SJSA1 (cell line): ENCODE data around the gene IFNA1. TPM values are rescaled to one million over a fixed set of nuclear protein-coding genes. Genes with fewer than 3 reads are reported as not detected.
"Not testable (repeated sequence)": the region's sequence is repeated elsewhere in the genome, so short reads cannot be mapped to it uniquely, and the experiment has no call there.

Experiments used
- DNase-seq, 2 experiments: peaks; one replicate each; pipeline ENCODE4 v3.0.0-alpha.2; 2015 to 2020; ENCODE audit warnings: low spot score in 2 of 2, low read depth in 1 of 2
- H3K27ac ChIP-seq: fragments of 250-450 bp; sonication (Bioruptor Pico); 2 replicates; pipeline ENCODE4 v1.5.1; 2020; ENCODE audit warnings: mild to moderate bottlenecking, moderate library complexity
- H3K27me3 ChIP-seq: fragments of 250-450 bp; sonication (Bioruptor Pico); replicated peaks from 2 replicates; pipeline ENCODE4 v1.5.1; 2020; ENCODE audit warnings: mild to moderate bottlenecking, moderate library complexity
- H3K36me3 ChIP-seq: fragments of 250-450 bp; sonication (Bioruptor Pico); 2 replicates; pipeline ENCODE4 v1.5.1; 2020; ENCODE audit warnings: mild to moderate bottlenecking
- H3K4me1 ChIP-seq: fragments of 250-450 bp; sonication (Bioruptor Pico); replicated peaks from 2 replicates; pipeline ENCODE4 v1.6.1; 2021; ENCODE audit warnings: mild to moderate bottlenecking
- H3K4me3 ChIP-seq: fragments of 250-450 bp; sonication (Bioruptor Pico); 2 replicates; pipeline ENCODE4 v1.5.1; 2020; ENCODE audit warnings: mild to moderate bottlenecking
- H3K9me3 ChIP-seq: fragments of 250-450 bp; sonication (Bioruptor Pico); replicated peaks from 2 replicates; pipeline ENCODE4 v1.5.1; 2020; ENCODE audit warnings: mild to moderate bottlenecking
- total RNA-seq: library from RNA; depleted of rRNA; stranded (reverse); fragments of >200 nt; shearing (Covaris generic); gene quantifications from 2 replicates; pipeline ENCODE4 v1.2.3, GENCODE V29; 2014

Gene IFNA1
- total RNA-seq, 1 experiment from 2014 or later, result not detected

GRCh38 chr9:21415493-21416267, 24.6 kb upstream of the IFNA1 start:
- no peaks in the 10 kb centered on the region for H3K27me3 ChIP-seq
- no peaks in the 10 kb centered on the region for H3K4me1 ChIP-seq
- no peak overlapping the region for H3K27ac ChIP-seq
- no peak overlapping the region for H3K4me3 ChIP-seq
- H3K9me3 ChIP-seq, result no peaks in the 10 kb centered on the region
- H3K36me3 ChIP-seq, result no peaks in the 10 kb centered on the region
- no peak for DNase-seq

DNA sequence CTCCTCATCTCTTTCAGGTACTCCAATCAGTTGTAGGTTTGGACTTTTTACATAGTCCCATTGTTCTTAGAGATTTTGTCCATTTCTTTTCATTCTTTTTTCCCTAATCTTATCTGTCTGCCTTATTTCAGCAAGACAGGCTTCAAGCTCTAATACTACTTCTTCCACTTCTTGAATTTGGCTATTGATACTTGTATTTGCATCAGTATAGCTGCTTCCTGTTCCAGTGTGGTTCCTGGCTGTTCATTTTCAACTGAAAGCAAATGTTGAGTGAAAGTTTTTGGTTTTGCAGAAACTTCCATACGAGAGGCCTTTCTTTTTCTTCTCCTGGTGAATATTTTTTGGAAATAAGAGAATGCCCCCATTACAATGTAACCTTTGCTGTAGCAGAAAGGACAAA, 12.0 kb upstream of the IFNA1 start:
- Histone ChIP-seq H3K9me3 (no peaks in the 10 kb centered on the region), H3K4me3 (no peak overlapping the region), H3K36me3 (no peaks in the 10 kb centered on the region), H3K27me3 (no peaks in the 10 kb centered on the region), H3K4me1 (no peaks in the 10 kb centered on the region), H3K27ac (no peak overlapping the region)
- DNase-seq, result no peak

DNA sequence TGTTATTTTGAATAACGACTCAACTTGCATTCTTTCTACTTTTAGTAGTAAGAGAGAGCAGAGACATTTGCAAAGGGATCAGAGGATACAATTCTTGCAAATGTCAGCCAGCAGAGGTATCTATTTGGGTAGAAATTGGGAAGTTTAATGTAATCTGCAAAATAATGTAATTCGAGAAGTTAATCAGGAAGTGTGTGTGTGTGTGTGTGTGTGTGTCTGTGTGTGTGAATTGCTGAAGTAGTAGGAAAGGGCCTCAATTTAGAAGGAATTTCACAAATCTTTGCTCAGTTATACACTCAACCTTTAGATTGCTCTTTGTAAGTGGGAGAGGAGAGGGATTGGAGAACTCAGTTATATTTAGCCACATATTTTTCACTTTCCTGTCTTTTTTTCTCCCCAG, 11.0 kb upstream of the IFNA1 start:
- no peak overlapping the region for H3K4me3 ChIP-seq
- no peak overlapping the region for H3K27ac ChIP-seq
- no peaks in the 10 kb centered on the region for H3K4me1 ChIP-seq
- no peaks in the 10 kb centered on the region for H3K27me3 ChIP-seq
- H3K9me3 ChIP-seq, result no peaks in the 10 kb centered on the region
- DNase-seq, result no peak
- no peaks in the 10 kb centered on the region for H3K36me3 ChIP-seq

GRCh38 chr9:21432672-21433425, 7.4 kb upstream of the IFNA1 start:
- Histone ChIP-seq H3K4me3 (no peak overlapping the region), H3K4me1 (no peaks in the 10 kb centered on the region), H3K36me3 (no peaks in the 10 kb centered on the region), H3K27ac (no peak overlapping the region), H3K9me3 (no peaks in the 10 kb centered on the region), H3K27me3 (no peaks in the 10 kb centered on the region)
- no peak for DNase-seq

- H3K4me1 ChIP-seq, result no peaks in the 10 kb centered on the region
- H3K27ac ChIP-seq, result no peak overlapping the region
- H3K4me3 ChIP-seq, result no peak overlapping the region
- peak; percentile 19 to 42 for DNase-seq
- H3K27me3 ChIP-seq, result no peaks in the 10 kb centered on the region
- no peaks in the 10 kb centered on the region for H3K36me3 ChIP-seq
- no peaks in the 10 kb centered on the region for H3K9me3 ChIP-seq
Observed at GRCh38 chr9:21434202-21435014, 5.8 kb upstream of the IFNA1 start.

DNA sequence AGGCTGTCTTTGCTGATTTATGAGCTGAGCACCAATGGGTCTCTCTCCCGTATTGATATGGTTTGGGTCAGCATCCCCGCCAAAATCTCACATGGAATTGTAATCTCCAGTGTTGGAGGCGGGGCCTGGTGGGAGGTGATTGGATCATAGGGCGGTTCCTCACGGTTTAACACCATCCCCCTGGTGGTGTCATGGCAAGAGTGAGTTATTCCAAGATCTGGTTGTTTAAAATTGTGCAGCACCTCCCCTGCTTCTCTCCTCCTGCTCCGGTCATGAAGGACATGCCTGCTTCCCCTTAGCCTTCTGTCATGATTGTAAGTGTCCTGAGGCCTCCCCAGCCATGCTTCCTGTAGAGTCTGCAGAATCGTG, 5.2 kb upstream of the IFNA1 start:
- not testable (repeated sequence) for H3K4me1 ChIP-seq, H3K9me3 ChIP-seq, H3K36me3 ChIP-seq, DNase-seq, H3K27ac ChIP-seq, H3K27me3 ChIP-seq, H3K4me3 ChIP-seq

DNA sequence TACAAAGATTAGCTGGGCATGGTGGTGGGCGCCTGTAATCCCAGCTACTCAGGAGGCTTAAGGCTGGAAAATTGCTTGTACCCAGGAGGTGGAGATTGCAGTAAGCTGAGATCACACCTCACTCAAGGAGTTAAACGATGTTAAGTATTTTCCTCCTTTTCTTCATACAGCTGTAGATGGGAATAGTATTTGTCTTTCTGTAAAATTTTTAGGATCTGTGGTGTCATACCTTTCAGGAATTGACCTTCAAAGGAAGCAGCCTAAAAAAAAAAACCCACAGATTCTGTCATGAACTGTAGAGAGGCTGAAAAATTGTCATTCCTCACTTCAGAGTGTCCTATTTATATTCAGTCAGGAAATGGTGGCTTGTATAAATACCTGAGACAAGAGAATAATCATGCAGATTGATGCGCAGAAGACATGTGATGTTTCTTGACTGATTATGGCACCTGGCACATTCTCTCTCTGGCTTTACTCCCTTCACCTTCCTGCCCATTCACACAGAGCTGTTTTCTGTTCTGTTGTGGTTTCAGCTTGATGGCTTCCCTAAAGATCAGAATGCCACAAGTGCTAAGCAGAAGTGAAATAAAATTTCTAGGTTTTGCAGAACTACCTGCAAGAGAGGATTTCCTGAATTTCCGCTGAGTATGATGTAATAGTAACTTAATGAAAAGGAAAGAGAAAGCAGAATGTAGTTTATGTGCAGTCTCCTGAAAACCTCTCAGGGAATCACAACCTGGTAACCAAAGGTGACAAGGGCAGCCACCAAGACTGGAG, 3.8 kb downstream of the IFNA1 start:
- Histone ChIP-seq H3K4me3 (no peak overlapping the region), H3K9me3 (no peaks in the 10 kb centered on the region), H3K4me1 (no peaks in the 10 kb centered on the region), H3K27ac (no peak overlapping the region), H3K27me3 (no peaks in the 10 kb centered on the region), H3K36me3 (no peaks in the 10 kb centered on the region)
- DNase-seq, result no peak

- not testable (repeated sequence) for H3K4me1 ChIP-seq, H3K27ac ChIP-seq, DNase-seq, H3K9me3 ChIP-seq, H3K36me3 ChIP-seq, H3K27me3 ChIP-seq, H3K4me3 ChIP-seq
Observed at GRCh38 chr9:21449312-21449711, 9.1 kb downstream of the IFNA1 start.

DNA sequence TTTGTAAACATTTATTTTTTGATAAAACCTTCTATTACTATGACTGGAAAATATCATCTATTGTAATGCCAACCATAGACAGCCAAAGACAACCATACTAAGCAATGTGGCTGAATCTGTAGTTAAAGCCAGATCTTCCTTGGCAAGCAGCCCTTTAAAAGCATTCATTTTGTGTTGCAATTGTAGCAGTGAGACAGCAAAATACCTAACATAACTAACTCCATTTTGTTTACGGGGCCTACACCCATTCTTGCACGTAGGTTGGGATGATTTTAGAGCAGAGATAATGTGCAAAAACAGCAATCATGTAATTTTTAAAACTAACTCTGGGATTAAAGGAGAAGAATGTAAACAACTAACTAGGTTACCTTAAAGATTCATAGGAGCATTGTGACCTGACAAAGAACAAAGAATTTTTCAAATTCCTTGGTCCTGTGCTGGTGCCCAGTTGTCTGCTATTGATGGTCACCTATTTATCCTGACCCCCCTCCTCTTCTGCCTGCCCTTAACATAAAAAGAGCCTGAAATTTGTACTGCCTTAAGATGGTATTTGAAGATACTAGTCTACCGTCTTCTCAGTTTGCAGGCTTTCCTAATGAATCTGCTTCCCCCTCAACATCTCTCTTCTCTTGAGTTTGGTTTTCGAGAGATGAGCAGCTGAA, 10.6 kb downstream of the IFNA1 start:
- DNase-seq, result no peak
- 0 out of 2 replicates have a peak, but pooled peaks cover 5% of the 10 kb centered on the region for H3K4me1 ChIP-seq
- no peak overlapping the region for H3K4me3 ChIP-seq
- no peaks in the 10 kb centered on the region for H3K27me3 ChIP-seq
- no peaks in the 10 kb centered on the region for H3K36me3 ChIP-seq
- H3K9me3 ChIP-seq, result no peaks in the 10 kb centered on the region
- H3K27ac ChIP-seq, result no peak overlapping the region

DNA sequence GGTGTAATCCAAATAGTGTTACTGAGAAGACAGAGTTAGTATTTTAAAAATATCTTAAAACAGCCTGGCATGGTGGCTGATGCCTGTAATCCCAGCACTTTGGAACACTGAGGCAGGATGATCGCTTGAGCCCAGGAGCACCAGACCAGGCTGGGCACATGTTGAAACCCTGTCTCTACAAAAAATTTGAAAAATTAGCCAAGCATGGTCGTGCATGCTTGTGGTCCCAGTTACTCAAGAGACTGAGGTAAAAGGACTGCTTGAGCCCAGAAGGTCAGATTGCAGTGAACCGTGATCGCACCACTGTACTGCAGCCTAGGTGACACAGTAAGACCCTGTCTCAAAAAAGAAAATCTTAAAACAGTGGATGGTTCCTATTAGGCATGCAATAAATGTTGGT, 12.4 kb downstream of the IFNA1 start:
- H3K36me3 ChIP-seq, result no peaks in the 10 kb centered on the region
- H3K27me3 ChIP-seq, result no peaks in the 10 kb centered on the region
- no peak for DNase-seq
- 0 out of 2 replicates have a peak, but pooled peaks cover 5% of the 10 kb centered on the region for H3K4me1 ChIP-seq
- no peak overlapping the region for H3K27ac ChIP-seq
- no peaks in the 10 kb centered on the region for H3K9me3 ChIP-seq
- H3K4me3 ChIP-seq, result no peak overlapping the region

DNA sequence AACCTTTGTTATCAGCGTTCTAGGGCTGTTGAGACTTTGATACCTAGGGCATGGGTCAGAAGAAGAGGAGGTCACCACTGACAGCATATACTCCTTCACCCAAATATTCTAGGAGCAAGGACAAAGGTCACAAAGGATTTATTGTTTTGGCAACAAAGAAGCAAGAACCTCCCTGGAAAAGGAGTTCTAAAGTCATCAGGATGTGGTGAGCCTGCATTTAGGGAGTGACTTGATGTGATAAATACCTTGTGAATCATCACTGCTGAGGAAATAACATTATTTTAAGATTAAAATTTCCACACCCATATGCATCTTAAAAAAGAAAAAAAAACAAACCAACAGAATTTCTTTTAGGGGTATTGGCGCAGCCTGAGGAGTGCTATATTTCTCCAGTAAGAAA, 13.9 kb downstream of the IFNA1 start:
- Histone ChIP-seq H3K4me3 (no peak overlapping the region), H3K27me3 (no peaks in the 10 kb centered on the region), H3K9me3 (no peaks in the 10 kb centered on the region), H3K36me3 (no peaks in the 10 kb centered on the region), H3K27ac (no peak overlapping the region), H3K4me1 (0 out of 2 replicates have a peak, but pooled peaks cover 5% of the 10 kb centered on the region)
- DNase-seq, result no peak

- no peak for DNase-seq
- Histone ChIP-seq H3K4me3 (no peak overlapping the region), H3K9me3 (no peaks in the 10 kb centered on the region), H3K36me3 (no peaks in the 10 kb centered on the region), H3K27me3 (no peaks in the 10 kb centered on the region), H3K27ac (no peak overlapping the region), H3K4me1 (0 out of 2 replicates have a peak, but pooled peaks cover 5% of the 10 kb centered on the region)
Observed at GRCh38 chr9:21455320-21455719, 15.1 kb downstream of the IFNA1 start.

GRCh38 chr9:21461377-21461776, 21.1 kb downstream of the IFNA1 start:
- no peak for DNase-seq
- Histone ChIP-seq H3K4me3 (no peak overlapping the region), H3K27me3 (no peaks in the 10 kb centered on the region), H3K9me3 (no peaks in the 10 kb centered on the region), H3K4me1 (no peaks in the 10 kb centered on the region), H3K36me3 (no peaks in the 10 kb centered on the region), H3K27ac (no peak overlapping the region)
